HS-27A (cell line): ENCODE data around the gene TMEM117.
"Not testable (repeated sequence)": the region's sequence is repeated elsewhere in the genome, so short reads cannot be mapped to it uniquely, and the experiment has no call there.

Experiments
- DNase-seq: peaks from one replicate; pipeline ENCODE4 v3.0.0-alpha.2; 2012; ENCODE audit warnings: low read depth, missing footprints

Gene TMEM117

GRCh38 chr12:44299524-44299923, 463.6 kb downstream of the TMEM117 start:
- no peak for DNase-seq

- DNase-seq: no peak
These were observed 471.8 kb downstream of the TMEM117 start for GRCh38 chr12:44307506-44308168.

DNA sequence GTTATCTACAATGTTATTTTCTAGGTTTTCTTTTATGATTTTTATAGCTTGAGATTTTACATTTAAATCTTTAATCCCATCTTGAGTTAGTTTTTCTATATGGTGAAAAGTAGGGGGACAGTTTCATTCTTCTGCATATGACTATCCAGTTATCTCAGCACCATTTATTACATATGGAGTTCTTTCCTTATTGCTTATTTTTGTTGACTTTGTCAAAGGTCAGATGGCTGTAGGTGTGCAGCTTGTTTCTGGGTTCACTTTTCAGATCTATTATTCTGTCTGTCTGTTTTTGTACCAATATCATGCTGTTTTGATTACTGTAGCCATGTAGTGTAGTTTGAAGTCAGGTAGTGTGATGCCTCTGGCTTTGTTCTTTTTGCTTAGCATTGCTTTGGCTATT, 477.3 kb downstream of the TMEM117 start:
- DNase-seq: no peak

GRCh38 chr12:44314007-44314500, 478.2 kb downstream of the TMEM117 start:
- DNase-seq: no peak

DNA sequence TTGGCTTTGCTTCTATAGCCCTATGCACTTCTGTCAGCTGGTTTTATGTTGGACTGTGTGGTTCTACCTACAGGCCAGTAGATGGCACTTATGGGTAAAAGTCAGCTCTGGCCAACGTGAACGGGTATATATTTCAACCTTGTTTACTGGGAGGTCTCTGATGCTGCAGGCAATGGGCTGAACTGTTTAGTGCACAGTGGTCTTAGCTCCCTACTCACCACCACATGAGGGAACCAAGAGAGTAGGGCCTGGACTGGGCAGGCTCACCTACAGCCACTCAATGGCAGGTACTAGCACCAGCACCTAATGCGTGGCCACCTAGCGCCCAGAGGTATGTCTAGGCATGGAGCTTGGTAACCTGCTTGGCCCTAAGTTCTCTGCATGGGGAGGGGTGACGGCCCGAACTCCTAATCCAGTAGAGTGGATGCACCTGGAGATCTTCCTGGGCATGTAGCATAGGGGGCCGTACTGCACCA, 481.8 kb downstream of the TMEM117 start:
- DNase-seq: no peak

- no peak for DNase-seq
These were observed 495.4 kb downstream of the TMEM117 start for GRCh38 chr12:44331269-44331668.

- DNase-seq: no peak
These were observed 498.5 kb downstream of the TMEM117 start for GRCh38 chr12:44334347-44334746.

- DNase-seq: no peak
These were observed 499.1 kb downstream of the TMEM117 start for GRCh38 chr12:44335030-44335429.

DNA sequence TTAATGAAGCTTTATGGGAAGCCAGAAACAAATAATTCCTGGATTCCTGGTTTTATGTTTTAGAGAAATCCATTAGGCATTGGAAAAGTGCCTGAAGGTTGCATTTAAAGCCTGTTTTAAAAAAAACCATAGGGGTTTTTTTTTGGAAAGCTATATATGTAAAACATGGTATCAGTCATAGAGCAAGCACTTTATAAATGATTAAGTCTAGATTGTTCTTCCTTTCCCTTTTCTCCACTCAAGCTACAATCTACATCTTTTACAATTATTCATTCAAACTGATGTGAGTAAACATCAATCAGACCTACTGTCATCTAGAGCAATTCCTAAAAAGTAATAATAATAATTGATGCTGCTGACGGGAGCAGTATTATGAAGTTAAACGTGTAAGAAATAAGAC, 500.7 kb downstream of the TMEM117 start:
- DNase-seq: no peak

DNA sequence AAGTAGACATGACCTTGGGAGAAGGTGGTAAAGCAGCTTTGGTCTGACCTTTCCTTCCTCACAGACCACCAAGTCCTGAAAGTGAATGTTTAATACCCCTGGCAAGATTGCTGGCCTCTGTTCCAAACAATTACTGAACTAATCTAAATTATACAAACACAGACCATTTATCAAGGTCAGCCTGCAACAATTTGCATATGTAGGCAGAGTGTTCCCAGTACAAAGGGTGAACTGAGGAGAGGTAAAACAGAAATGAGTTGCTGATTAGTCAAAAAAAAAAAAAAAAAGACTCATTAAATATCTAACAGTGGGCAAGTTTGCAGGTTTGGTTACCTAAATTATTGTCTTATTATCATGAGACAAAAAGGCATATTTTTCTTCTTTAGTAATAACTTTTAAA, 506.5 kb downstream of the TMEM117 start:
- no peak for DNase-seq

DNA sequence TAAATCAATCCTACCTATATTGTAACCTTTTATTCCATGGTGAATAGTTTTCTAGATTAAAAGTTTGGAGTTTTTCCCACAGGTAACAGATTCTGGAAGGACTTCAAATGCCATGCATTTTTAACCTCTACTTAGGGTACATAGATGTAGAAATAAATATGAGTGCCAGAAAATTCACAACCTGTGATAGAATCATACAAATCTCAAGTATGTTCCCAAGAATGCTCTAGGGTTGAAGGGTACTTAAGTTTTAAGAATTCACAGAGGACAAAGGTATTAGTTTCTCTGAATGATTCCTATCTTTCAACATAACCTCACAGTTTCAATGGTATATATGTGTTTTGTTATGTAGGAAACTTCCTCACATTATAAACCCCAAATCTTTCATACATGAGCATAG, 511.3 kb downstream of the TMEM117 start:
- no peak for DNase-seq

DNA sequence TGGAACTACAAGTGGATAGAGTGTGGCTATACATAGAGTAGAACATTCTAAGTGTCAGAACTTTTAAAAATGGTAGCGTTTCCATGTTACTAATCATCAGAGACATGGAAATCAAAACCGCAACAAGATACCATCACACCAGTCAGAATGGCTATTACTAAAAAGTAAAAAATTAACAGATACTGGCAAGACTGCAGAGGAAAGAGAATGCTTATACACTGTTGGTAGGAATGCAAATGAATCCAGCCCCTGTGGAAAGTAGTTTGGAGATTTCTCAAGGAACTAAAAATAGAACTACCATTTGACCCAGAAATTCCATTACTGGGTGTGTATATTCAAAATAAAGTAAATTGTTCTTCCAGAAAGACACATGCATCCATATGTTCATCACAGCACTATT, 521.6 kb downstream of the TMEM117 start:
- DNase-seq: no peak

GRCh38 chr12:44358636-44359035, 522.8 kb downstream of the TMEM117 start:
- no peak for DNase-seq

DNA sequence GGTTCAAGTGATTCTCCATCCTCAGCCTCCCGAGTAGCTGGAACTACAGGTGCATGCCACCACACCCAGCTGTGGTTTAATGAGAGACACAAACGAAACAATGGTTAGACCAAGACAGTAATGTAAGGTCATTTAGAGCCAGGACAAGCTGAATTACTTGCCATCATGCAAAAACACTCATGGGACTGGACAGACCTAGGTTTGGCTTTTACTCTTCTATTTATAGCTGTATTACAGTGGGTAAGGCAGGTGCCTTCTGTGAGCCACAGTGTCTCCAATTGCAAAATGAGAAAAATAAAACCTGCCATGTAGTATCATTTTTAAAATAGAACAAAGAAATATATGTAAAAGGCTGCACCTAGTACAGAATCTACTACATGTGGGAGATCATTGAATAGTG, 527.1 kb downstream of the TMEM117 start:
- DNase-seq: no peak

- DNase-seq: no peak
These were observed 531.3 kb downstream of the TMEM117 start for GRCh38 chr12:44367136-44367535.

DNA sequence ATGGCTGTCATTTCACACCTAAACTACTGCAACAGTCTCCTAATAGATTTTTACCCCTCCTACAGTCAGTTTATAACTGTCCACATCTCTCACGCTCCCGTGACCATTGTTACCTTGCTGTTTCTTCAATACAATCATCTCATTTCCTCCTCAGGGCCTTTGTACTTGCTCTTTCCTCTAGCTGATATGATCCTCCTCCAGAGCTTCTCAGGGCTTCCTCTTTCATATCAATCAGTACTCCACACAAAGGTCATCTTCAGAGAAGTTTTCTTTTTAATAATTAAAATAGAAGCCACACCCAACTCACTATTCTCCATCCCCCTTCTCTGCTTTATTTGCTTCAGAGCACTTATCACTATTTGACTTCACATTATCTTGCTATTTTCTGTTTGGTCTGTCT, 532.0 kb downstream of the TMEM117 start:
- DNase-seq: no peak

- DNase-seq: no peak
These were observed 534.1 kb downstream of the TMEM117 start for GRCh38 chr12:44369998-44370397.

- no peak for DNase-seq
These were observed 535.1 kb downstream of the TMEM117 start for GRCh38 chr12:44370982-44371381.

DNA sequence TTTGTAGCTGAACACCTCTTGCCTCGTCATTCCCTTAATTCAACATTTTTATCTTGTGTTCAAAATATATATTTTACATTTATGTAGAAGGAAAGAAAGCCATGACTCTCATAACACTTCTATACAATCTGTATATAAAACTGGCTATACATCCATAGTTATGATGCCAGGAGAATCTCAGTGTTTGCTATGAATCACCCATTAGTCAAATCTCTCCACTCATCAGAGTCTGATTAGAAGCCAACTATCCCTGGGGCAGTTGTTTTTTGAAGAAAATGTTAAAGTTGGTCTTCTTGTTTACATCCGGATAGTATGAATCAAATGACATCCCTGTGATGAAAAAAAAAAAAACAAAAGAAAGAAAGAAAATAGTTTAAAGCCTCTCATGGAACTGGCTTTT, 536.4 kb downstream of the TMEM117 start:
- DNase-seq: no peak

GRCh38 chr12:44375694-44376093, 539.8 kb downstream of the TMEM117 start:
- DNase-seq: no peak

DNA sequence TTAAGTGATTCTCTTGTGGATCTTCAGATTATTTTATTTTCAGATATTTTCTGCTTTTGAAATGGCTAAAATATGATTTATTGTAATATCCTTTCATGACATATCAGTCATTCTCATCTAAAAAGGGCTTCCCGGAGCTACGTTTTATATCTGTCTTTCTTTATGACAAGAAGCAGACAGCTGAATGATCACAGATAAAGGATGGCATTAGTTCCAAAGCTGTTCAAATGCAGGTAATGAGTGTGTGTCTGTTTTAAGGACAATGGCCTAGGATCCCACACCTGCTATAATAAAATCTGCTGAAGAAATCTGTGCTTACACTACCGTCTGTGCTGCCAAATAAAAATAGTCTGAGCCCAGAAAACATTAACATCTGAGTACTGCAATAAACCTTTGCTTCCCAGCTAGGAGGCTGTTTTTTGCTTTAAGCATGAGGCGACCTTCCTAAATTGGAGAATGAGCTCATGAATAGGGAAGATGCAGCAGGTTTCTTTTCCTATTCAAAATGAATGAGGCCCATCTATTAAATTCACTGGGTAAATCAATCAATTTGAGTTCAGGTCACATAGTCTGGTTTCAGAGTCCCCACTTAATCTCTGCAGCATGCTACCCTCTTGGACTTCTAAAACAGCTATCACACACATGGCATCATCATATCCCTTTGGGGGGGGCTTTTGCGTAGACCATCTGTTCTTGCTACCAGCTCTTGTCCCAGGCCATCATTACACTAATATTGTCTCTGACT, 541.7 kb downstream of the TMEM117 start:
- DNase-seq: no peak

- not testable (repeated sequence) for DNase-seq
These were observed 543.2 kb downstream of the TMEM117 start for GRCh38 chr12:44379113-44379512.

DNA sequence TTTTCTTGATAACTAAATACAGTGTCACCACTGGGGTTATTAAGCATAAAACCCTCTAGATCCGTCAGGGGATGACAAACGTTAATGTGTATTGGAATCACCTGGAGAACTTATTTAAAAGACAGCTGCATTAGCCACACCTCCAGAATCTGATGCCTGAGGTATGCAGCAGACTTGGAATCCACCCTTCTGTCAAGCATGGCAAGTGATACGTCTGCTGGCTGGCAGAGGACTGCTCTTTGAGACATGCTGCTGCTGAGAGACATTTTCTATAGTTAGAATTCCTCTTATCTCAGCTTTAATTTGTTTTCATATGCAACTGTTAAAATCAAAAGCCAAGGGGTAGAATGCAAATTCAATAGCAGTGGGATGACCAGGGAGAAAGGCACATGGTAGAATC, 544.0 kb downstream of the TMEM117 start:
- no peak for DNase-seq

DNA sequence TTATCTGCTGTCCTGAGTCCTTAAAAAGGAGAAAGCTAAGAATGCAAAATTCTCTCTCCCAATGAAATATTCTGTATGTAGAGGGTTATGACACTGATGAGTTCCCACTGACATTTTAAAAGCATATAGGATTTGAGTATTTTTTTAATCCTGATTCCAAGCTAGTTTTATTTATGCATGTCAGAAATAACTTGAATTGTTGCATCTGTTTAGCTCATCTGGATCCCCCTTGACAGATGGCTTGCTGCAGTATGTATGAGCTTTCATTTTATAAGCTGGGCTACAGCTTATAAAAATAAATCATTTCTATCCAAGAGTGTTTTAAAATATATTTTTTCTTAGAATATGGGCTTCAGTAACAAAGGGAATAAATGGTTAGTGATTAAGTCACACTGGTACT, 545.0 kb downstream of the TMEM117 start:
- DNase-seq: no peak
